ENCODE data around the gene TOMM40.

TOMM40 gene

DNA sequence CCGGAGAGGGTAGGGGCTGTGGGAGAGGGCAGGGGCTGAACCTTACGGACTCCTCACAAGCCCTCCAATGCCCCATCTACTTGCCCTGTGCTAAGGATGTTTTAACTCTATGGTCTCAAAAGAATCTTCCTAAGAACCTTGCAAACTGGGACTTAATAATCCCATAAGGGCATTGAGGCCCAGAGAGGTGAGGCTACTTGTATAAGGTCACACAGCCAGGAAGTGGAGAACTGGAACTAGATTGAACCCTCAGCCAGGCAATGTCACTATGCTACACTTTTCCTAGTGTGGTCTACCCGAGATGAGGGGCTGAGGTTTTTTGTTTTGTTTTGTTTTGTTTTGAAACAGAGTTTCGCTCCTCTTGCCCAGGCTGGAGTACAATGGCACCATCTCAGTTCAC, 40.5 kb downstream of the TOMM40 start:
- DNase-seq, result no peak

- DNase-seq, result no peak
Observed at GRCh38 chr19:44939668-44940067, 48.6 kb downstream of the TOMM40 start.

- no peak for DNase-seq
Observed at GRCh38 chr19:44942067-44942571, 51.1 kb downstream of the TOMM40 start, which contains the start of gene APOC4. Gene APOC4, plus strand, starts transcription at chr19:44942237. Its CDS starts 41 bp downstream, at chr19:44942278.

DNA sequence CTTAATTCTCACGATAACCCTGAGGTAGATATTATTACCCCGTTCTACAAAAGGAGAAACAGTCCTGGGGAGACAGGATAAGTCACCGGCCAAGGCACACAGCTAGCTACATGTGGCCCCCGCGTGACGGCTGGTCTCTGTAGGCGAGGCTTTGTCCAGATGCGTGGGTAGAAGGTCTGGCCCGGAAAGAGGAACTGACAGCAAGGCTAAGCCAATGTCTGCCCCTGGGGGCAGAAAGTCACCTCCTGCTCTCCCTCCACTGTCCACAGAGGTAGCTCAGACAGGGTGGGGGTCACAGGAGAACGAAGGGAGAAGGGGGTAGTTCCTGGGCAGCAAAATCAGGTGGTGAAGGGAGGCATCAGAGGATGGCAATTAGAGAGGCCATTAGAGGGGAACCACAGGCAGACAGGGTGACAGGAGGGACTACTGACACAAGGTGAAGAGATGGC, 52.8 kb downstream of the TOMM40 start:
- no peak for DNase-seq

GRCh38 chr19:44947041-44947581, 56.1 kb downstream of the TOMM40 start:
- no peak for DNase-seq

GRCh38 chr19:44948237-44948636, 57.2 kb downstream of the TOMM40 start:
- DNase-seq, result no peak

DNA sequence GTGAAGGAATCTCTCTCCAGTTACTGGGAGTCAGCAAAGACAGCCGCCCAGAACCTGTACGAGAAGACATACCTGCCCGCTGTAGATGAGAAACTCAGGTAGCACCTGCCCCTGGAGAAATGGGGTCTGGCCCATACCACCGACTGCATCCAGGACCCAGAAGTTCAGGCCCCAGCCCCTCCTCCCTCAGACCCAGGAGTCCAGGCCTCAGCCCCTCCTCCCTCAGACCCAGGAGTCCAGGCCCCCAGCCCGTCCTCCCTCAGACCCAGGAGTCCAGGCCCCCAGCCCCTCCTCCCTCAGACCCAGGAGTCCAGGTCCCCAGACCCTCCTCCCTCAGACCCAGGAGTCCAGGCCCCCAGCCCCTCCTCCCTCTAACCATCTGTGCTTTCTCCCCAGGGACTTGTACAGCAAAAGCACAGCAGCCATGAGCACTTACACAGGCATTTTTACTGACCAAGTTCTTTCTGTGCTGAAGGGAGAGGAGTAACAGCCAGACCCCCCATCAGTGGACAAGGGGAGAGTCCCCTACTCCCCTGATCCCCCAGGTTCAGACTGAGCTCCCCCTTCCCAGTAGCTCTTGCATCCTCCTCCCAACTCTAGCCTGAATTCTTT, 57.8 kb downstream of the TOMM40 start:
- no peak for DNase-seq

- DNase-seq, result no peak
Observed at GRCh38 chr19:44949550-44949949, 58.5 kb downstream of the TOMM40 start.

DNA sequence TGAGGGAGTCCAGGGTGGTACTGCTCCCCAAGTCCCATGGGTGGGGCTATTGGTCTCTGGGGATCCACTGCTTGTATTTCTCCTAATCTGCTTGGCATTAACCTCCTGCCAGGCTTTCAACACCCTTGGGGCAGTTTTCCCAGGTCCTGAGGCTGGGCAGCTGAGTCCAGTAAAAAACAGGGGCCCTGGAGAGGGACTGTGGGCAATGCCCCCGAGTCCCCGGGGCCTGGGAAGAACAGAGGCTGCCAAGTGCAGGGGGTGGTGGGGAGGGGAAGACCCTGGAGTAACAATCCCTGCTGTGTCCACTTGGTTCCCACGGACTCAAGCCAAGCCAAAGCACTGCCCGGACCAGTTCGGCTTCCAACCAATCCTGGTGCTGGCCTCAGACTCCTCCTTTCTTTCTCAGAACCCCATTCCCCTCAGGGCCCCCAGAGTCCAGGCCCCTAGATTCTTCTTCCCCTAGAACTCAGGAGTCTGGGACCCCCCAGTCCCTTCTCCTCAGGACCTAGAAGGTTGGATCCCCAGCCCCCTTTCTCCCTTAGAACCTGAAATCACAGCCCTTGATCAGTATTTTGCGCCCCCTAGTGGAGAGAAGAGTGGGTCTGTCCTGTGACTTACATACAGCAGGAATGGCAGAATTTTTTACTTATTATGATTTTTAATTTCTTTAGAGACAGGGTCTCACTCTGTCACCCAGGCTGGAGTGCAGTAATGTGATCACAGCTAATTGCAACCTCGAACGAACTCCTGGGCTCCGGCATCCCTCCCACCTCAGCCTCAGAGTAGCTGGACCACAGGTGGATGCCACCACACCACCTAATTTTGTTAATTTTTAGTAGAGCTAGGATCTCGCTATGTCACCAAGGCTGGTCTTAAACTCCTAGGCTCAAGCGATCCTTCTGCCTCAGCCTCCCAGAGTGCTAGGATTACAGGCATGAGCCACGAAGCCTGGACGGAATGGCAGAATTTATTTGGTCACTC, 60.4 kb downstream of the TOMM40 start:
- DNase-seq, result peak; percentile 93

Measured in eye (tissue), 1 donor.